COLO668 (cell line): ENCODE results near the gene STRADA.

ENCODE experiments used
- DNase-seq: peaks from one replicate; lab custom pipeline; 2025; ENCODE audit not compliant: unreplicated experiment; lab: John Stamatoyannopoulos, UW

The STRADA gene

DNA sequence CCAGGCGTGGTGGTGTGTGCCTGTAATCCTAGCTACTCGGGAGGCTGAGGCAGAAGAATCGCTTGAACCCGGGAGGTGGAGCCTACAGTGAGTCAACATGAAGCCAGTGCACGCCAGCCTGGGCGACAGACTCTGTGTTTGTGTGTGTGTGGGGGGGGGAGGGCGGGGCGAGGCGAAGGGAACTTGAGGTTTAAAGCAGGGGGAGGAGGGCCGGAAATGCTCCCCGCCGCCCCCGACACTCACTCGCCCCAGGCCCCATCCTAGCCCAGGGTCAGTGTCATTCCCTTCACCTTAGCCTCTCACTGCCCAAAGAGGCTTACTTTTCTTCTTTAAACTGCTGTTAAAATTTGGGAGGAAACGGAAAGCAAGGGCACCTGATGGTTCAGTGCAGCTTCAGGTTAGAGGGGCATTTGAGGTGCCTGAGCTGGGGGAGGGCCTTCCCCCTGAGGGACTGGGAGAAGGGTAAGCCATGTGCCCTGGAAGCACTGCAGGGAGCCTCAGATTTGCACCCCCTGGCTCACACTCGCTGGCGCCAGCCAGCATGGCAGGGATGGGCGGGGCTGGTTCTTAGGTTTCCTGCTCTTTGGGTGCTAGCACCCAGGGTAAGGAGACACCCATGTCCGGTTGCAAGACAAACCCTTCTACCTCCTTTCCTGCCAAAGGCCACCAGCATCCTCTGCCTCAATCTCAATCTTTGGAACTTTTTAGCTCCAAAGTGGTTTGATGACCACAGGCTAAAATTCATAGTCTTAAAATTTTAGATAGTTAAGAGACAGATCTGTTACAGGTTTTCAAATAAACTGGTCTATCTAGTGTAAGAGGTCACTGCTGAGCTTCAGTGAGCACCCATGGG is 39.5 kb downstream of the STRADA start:
- DNase-seq, result no peak

DNA sequence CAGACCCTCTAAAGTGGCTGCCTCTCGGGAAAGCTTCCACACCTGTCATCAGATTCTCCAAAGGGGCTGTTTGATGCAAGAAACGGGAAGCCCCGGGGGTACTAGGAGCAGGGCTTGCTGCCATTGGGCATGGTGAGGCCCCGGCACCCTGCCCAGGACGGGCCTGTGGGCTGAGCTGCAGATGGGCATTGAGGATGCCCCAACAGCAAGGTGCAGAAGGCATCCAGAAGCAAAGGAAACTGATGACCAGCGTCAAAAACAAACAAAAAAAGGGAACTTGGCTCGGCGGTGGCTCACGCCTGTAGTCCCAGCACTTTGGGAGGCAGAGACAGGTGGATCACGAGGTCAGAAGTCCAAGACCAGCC is 40.2 kb downstream of the STRADA start:
- no peak for DNase-seq

DNA sequence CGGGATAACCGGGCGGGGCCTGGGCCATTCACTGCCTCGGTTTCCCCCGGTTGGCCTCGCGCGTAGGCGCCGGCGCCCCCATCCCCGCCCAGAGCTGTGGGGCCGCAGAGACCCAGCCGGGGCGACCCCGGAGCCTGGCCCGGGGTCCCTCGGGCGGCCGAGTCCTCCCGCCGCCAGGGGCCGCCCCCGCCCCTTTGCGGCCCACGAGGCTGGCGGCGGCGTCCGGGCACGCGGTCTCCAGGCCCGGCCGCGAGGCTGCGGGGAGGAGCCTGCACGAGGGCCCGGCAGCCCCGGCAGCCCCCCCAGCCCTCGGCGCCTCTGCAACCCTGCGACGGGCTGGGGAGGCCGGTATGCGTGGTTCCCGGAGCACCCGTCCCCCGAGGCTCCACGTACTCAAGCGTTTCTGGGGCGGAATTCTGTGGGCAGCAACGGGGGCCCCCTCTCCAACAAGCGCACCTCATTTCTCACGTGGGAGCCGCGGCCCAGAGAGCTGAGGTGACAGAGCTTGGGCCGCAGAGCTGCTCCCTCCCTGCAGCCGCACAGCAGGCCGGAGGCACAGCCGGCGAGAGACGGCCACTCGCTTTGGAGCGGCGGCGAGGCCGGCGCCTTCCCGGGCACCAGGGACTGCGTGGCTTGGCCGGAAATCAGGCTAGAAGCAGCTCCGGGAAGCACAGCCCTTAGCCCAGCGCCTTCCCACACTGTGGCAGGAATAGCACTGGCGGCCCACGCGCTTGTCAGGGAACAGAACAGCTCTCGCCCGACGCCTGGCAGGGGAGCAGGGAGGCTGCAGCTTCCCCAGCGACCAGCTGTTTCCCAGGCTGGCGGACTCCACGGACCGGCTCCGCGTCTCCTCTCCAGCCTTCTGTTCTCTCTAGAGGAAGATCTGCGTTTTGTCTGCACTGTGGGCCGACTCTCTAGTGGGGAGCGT is 40.8 kb downstream of the STRADA start:
- peak; percentile 14 for DNase-seq

DNA sequence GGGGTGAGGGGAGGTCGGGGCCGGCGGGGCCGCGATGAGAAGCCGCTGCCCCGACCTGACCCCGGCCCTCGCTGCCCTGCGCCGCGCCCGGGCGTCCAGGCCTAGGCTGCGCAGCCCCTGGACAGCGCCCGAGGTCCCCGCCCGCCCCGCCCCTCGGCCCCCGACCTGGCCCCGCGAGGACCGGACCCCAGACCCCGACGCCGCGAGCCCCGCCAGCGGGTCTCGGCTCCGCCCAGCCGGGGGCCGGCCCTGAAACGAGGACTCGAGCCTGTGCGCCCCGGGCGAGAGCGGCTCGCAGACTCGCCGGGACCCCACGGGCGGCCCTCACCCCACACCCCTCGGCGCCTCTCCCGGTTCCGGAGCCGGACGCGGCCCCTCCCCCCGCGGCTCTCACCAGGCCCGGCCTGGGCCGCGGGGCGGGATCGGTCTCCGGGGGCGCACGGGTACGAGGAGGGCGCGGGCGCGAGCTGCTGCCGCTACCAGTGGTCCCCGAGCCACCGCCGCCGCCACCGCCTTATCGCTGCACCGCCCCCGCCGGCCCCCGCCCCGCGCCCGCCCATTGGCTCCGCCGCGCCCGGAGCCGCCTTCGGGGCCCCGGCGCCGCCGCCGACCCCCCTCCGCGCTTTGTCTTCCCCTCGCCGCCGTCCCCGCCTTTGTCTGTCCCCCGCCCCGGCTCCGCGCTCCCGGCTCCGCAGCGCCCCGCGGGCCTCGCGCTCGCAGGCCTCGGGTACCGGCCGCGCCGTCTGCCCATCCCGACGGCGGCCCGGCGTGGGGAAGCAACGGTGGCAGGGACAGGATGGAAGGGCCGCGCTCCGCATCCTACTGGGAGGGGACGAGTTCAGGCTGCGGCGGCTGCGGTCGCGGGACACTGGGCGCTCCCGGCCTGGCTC is 41.7 kb downstream of the STRADA start, which contains the start of gene LIMD2:
LIMD2 (minus strand) TSS at position 488 of the 890 bp plus-strand sequence. CDS start 827 bp downstream, outside the sequence.
- peak; percentile 42 for DNase-seq

DNA sequence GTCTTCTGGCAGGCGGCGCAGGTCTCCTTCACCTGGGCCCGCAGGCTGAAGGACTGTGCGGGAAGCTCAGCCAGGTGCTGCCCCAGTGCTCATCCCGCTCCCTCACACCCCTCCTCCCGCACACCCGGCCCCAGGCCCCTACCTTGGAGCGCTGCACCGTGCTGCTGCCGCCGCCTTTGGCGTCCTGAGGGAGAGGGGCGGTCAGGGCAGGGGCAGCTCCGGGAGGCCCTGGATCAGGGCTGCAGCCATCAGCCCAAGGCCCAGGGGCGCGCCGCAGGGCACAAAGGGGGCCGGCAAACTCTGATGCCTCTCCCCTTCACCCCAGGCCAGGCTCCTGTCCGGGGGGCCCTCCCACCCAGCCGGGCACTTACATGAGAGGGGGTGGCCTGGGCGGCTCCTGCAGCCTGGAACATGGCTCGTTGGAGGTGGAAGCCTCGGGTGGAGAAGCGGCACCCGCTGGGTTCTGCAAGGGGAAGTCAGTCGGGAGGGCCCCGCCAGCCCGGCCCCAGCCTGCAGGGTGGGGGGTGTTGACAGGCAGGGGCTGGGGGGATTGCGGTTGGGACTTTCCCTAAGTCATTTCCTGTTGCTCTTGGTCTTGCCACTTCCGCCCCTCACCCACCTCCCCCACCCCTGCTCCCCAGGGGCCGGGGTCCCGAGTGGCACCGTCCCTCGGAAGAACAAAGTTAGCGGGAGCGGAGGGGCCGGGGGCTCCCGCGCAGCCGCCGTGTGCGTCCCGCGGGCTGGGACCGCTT is 42.5 kb downstream of the STRADA start:
- DNase-seq, result peak; percentile 29

DNA sequence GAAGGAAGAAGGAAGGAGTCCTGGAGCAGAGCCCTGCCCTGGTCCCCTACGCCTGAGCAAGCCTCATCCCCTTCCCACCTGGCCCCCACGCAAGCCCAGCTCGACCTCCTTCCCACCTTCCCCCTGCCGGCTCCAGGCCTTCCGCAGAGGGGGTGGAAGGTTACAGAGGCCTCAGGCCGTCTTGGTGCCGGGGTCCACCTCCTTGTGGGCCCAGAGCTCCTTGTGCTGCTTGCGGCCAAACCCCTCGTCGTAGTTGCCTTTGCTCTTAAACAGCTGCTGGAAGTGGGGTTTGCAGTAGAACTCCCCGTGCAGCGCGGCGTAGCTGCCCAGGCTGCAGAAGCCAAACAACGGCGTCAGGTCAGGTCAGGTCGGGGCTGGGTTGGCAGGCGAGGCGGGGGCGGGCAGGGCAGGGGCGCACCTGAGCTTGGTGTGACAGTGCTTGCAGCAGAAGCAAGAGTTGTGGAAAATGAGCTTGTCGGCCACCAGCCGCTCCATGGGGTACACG is 43.2 kb downstream of the STRADA start:
- DNase-seq, result peak; percentile 26

DNA sequence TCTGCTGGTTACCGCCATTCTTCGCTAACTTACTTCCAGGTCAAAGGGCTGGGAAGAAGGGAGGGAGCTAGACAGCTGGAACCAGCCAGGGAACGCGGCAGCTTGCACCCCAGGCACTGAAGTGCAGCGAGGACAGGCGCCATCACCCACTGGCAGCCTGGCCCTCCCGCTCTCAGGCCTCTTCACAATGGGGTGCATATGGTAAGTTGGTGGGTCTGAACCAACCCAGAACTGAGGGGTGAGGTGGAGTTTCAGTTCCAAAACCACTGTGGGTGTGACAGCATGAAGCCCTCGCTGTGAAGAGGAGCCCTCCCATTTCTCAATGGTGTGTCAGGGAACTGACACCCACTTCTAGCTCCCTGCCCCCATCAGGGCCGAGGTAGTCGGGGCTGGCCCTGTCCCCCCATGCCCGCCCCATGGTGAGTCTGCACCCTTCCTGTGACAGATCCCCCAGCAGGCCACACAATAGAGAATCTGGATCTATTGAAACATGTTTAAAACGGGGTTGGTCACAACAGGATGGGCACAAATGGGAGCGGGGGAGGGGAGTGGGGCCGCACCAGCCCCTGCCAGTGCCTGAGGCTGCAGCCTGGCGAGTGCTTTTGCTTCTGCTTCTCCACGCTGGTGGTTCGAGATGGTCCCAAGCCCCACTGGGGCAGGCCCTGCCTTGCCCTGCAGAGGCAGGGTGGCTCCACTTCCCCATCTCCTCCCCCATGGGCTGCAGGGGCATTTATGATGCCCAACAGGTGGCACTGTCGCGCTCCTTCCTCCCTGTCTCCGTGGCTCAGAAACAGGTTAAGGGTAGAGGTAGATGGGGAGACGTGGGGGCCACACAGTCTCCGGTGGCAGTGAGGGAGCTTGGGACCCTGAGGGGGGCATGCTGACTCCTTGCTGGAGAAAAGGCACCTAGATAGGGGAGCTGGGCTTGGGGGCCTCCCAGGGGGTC is 44.0 kb downstream of the STRADA start:
- peak; percentile 47 for DNase-seq

DNA sequence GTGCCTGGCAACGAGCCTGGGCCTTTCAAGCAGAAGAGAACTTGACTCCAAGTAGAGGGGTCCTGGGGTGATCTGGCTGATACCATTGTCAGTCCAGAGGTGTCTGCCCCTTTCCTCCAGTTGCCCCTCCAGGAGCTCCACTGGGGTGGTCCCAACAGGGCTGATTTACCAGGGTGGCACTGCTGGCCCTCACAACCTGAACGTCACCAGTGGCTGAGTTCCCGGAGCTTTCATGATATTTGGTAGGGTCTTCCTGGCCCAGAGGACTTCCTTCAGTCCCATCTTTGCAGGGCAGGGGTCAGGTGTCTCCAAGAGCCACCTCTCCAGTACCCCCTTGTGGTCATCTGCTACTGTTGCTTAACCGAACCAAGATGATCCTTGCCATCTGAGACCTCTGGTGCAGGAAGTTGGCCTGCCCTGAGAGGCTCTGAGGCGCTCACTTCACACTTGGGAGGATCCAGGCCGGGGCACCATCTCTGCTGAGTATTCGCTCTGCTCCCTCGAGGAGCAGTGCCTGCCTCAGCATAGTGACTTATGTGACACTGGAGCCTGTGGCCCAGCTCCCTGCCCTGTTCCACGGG is 45.1 kb downstream of the STRADA start:
- no peak for DNase-seq

DNA sequence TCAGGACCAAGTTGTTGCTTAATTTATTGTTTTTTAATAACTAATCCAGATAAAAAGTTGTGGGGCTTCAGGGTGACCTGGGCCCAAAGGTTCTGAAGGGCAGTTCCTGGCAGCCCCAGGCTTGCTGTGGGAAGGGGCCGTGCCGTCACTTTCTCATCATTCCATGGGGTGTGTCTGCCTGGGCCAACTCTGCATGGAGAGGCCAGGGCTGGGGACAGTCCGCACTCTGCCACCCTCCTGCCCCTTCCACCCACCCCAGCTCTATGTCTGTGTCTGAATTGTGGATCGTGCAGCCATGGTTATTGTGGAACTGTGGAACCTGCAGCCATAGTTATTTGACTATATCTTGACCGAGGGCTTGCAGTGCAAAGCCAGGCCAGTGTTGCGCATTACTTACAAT is 45.7 kb downstream of the STRADA start:
- DNase-seq, result no peak

DNA sequence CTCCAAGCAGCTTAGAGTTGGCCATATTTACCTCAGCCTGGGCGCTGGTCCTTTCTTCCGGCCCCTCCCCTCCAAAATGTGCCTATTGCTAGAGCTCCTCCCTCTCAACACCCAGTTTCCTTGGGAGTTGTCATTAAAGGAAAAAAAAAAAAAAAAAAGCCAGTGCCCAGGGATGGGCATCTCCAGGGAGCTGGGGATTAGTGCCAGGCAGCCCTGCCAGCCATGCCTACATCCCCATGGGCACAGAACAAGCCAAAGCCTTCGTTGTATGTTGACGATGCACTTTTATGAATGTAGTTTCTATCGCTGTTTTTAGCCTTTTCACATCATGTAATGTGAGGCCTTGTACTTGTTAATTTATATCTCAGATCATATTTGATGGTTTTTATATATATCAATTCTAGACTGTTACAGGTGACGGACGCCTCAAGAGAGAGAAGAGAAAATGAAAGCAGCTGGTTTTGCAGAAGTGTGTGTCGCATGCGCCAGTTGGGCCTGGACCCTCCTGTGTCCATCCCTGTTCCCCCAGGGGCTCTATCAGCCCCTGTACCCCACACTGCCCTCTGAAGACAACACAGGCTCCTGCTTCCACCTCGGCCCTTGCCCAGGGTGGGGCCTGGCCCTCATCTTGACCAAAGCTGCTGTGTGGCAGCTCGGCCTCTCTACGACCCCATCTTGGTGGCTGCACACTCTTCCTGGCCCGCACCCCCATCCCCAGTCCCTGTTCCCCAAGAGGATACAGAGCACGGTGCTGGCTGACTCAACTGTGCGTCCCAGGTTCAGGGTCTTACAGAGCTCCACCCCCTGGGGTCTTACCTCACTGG is 46.4 kb downstream of the STRADA start:
- no peak for DNase-seq

DNA sequence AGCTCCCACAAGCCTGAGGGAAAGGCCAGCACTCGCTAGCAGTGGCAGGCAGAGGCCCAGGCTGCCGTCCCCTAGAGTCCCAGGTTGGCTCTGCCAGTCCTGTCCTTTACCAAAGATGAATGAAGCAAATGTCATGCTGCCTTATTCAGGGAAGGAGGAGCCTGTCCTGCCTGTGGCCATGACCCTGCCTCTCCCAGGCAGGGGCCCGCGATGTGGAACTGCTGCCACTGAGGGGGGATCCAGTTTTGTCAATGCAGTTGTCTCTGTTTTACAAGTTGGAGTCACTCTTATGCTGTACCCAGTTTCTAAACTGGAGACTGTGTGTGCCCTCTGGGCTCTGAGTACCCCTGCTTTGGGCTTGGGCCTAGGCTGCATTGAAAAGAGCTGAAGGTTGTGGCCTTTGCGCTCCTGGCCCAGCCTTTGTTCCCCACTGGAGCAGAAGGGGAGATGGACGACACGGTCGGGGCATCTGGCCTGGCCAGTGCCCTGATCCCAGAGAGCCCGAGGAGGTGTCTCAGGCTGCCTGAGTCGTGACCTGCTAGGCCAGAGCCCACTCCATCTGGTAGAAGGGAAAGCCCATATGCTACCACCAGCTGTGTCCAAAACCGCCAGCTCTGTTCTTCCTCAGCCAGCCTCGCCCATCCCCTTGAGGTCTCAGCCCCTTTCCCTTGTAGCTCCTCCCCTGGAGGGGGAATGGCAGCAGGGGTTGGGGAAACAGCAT is 47.2 kb downstream of the STRADA start:
- DNase-seq, result no peak

DNA sequence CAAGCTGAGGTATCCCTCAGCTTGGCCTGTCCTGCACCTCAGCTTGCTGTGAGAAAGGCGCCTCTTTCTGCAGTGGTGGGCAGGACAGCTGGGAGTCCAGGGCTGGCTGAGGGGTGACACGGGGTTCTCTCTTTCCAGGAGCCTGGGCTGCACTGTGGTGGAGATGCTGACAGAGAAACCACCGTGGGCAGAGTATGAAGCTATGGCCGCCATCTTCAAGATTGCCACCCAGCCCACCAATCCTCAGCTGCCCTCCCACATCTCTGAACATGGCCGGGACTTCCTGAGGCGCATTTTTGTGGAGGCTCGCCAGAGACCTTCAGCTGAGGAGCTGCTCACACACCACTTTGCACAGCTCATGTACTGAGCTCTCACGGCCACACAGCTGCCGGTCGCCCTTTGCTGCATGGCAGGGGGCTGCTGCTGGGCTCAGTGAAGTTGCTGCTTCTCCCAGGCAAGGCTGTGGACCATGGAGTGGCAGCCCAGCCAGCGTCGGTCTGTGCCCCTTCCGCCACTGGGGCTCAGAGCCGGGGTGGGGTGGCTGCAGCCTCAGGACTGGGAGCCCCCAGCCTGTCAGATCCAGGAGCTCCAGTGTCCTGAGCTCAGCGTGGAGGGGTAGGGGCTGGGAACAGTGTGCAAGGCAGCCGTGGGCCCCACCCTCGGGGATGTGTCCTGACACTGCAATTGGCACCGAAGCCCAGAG is 48.0 kb downstream of the STRADA start:
- DNase-seq, result no peak

DNA sequence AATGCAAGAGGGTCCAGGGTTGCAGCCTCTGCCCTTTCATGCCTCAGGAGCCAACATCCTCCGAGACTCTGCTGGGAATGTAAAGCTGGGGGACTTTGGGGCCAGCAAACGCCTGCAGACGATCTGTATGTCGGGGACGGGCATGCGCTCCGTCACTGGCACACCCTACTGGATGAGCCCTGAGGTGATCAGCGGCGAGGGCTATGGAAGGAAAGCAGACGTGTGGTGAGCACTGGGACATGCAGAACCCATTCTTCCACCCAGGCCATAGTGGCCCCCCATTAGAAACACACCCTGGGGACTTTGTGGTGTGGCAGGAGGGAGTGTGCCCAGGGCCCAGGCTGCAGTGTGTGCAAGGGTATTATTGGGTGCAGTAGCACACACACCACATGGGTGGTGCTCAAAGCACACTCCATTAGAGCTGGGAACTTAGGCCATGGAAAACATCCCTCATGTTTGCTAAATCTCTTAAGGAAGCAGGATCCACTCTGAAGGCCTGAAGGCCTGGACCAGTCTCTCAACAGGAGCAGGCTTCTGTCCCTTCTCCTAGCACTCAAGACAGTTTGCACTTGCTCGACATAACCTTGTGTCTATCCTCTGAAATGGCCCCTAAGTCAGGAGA is 49.3 kb downstream of the STRADA start:
- DNase-seq, result no peak

DNA sequence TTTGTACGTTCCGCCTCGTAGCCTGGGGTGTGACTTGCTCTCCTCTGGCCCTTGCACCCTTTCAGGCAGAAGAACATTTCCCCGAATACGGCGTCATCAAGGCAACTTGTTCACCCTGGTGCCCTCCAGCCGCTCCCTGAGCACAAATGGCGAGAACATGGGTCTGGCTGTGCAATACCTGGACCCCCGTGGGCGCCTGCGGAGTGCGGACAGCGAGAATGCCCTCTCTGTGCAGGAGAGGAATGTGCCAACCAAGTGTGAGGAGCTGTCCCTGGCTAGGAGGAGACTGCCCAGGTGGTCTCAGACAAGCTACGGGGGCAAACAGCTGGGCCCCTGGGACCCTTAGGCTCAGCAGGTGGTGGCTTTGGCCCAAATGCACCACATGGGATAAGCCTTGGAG is 52.1 kb downstream of the STRADA start:
- DNase-seq, result no peak

DNA sequence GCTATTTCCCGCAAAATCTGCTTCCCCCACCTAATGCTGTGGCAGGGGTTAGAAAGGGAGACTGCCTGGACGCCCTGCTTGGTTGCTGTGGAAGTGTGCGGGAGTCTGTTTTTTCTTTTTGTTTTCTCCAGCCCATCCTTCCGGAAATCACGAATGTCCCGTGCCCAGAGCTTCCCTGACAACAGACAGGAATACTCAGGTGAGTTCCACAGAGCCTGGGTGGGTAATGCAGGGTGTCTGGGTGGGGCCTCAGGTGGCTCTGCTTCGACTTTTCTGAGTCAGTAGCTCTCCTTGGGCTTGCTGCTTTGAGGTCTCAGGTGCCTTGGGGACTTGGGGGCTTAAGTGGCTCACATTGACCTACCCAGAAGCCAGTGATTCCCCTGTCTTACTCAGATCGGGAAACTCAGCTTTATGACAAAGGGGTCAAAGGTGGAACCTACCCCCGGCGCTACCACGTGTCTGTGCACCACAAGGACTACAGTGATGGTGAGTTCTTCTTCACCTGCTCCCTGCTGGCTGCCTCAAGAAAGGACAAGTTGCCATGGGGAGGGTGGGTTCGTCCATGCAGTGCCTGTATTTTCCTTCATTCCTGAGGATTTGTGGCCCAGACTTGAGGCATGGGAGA is 53.1 kb downstream of the STRADA start:
- no peak for DNase-seq
